Measurements from ENCODE around the gene RAB26.

Gene RAB26

DNA sequence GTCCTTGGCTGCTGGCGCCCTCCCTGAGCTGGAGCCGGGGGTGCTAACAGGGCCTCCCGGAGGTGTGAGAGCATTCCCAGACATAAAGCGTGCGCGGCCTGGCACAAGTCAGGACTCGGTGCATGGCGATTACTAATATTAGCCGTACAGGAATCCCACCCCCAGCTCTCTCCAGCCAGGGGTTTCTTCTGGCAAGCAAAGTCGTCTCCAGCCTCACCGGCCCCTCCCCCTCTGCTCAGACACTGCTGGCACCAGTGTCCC is 43.0 kb downstream of the RAB26 start:
- DNase-seq (ENCODE audit: low spot score), result no peak
- POLR2A ChIA-PET (ENCODE audit: low non-redundant PET), result no interaction called here
- TF ChIP-seq, protein P1, sequence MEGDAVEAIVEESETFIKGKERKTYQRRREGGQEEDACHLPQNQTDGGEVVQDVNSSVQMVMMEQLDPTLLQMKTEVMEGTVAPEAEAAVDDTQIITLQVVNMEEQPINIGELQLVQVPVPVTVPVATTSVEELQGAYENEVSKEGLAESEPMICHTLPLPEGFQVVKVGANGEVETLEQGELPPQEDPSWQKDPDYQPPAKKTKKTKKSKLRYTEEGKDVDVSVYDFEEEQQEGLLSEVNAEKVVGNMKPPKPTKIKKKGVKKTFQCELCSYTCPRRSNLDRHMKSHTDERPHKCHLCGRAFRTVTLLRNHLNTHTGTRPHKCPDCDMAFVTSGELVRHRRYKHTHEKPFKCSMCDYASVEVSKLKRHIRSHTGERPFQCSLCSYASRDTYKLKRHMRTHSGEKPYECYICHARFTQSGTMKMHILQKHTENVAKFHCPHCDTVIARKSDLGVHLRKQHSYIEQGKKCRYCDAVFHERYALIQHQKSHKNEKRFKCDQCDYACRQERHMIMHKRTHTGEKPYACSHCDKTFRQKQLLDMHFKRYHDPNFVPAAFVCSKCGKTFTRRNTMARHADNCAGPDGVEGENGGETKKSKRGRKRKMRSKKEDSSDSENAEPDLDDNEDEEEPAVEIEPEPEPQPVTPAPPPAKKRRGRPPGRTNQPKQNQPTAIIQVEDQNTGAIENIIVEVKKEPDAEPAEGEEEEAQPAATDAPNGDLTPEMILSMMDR (conservative IDR thresholded peaks at IDR 0.05; ENCODE audit: low read depth), result no peak
- CTCF ChIA-PET, result no interaction called here
- H3K27ac ChIP-seq, result peak overlapping the region; percentile 14; the same call in 1 of the 2 replicates

DNA sequence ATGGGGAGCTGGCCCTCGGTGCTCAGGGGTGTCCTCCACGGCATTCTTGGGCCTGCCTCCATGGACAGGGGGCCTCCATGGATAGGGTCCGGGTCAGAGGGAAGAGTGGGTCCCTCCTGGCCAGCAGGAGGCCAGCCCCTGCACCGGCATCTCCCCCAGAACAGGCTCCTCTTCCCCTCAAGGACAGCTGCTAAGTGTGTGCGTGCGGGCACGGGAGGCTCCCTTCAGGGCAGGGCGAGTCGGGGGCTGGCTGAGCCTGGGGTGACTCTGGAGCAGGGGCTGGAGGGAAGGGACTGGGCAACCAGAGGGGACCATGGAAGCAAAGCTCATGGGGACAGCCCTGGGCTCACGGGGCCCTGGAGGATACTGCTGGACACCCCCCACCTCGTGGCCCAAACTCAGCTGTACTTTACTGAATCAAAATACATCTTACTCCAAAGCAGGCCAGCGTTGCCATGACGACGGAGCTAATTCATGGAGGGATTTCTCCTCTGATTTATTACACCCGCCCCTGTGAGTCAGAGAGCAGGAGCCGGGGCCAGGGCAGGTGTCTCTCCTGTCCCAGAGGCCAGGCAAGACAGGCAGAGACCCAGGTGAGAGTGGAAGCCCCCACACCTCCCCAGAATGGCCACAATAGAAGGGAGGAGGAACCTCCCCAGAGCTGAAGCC is 45.9 kb downstream of the RAB26 start:
- TF ChIP-seq, protein P1 (conservative IDR thresholded peaks at IDR 0.05; ENCODE audit: low read depth), result no peak
- POLR2A ChIA-PET (ENCODE audit: low non-redundant PET), result interaction anchor here (1.0 to 1.5 kb wide), 3 partner anchors 31 to 57 kb away, joined by 3 to 9 read pairs (median 4); partner anchors contain the start of gene ECI1
- DNase-seq (ENCODE audit: low spot score), result peak; percentile 74
- H3K27ac ChIP-seq, result no peak overlapping the region; the same call in 1 of the 2 replicates
- CTCF ChIA-PET, result interaction anchor here (0.6 to 2.5 kb wide), 18 partner anchors 9 to 324 kb away, joined by 3 to 10 read pairs (median 3); partner anchors contain the start of genes ECI1, MLST8 and TEDC2

DNA sequence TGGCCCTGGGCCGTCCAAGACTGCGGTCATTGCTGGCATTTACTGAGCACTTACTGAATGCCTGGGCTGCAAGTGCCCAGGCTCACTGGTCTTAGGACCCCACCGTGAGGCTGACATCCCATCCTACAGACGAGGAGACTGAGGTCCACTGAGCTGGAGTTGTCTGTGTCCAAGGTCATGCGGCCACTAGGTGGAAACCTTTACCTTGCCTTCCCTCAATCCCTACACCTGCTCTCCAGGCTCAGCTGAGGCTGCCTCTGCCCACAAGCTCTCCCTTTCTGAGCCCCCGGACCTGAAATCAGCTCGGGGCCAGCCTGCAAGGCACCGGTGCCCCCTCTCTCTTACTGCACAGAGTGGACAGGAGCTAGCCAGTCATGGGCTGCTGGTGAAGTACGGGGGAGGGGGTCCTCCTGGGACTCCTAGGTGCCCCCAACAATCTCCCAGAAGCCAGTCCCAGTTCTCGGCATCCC is 46.5 kb downstream of the RAB26 start:
- no peak overlapping the region; the same call in 1 of the 2 replicates for H3K27ac ChIP-seq
- ChIA-PET POLR2A (ENCODE audit: low non-redundant PET) (interaction anchor here (1.0 to 1.5 kb wide), 3 partner anchors 31 to 56 kb away, joined by 3 to 9 read pairs (median 4); partner anchors contain the start of gene ECI1), CTCF (interaction anchor here (0.6 to 2.5 kb wide), 20 partner anchors 9 to 307 kb away, joined by 3 to 10 read pairs (median 4); partner anchors contain the start of genes MLST8 and TEDC2)
- peak; percentile 55 for DNase-seq (ENCODE audit: low spot score)
- TF ChIP-seq, protein P1 (conservative IDR thresholded peaks at IDR 0.05; ENCODE audit: low read depth), result peak; percentile 57

DNA sequence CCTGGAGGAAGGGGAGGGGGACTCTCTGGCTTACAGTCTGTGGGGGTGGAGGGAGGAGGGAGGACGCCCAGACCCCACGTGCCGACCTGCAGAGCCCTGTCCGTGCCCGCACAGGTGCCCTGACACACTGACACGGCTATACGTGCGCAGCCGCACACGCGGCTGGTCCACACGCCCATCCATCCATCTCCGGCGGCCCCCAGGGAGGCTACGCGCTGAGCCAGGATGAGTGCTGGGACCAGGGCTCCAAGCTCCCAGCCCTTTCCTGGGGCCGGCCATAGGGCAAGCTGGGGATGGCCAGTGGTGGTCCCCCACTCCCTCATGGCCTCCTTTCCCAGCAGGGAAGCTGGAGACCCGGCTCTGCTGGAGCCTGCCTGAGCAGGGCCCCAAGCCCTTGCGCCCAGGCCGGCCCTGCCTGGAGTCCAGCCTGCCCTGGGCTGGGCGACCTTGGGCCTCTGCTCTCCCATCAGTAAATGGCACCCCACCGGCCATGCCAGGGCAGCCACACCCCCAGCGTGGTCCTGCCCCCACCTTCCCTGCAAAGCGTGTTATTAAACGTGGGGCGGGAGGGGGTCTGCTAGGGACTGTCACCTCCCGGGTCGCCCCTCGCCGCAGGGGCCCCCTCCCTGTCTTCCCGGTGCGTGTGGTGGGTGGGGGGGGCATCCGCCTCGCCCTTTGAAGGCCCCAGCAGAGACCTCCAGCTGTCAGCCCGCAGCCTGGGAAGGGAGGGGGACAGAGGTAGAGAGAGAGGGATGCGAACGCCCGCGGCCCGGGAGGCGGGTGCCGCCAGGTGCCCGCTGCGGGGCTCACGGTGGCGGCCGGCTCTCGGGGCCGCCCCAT is 47.1 kb downstream of the RAB26 start:
- H3K27ac ChIP-seq, result no peak overlapping the region
- POLR2A ChIA-PET (ENCODE audit: low non-redundant PET), result interaction anchor here (1.1 to 1.5 kb wide), 2 partner anchors 43 to 55 kb away, joined by 3 to 9 read pairs; partner anchors contain the start of gene ECI1
- CTCF ChIA-PET, result interaction anchor here (0.6 to 2.5 kb wide), 15 partner anchors 8 to 437 kb away, joined by 3 to 10 read pairs (median 4); partner anchors contain the start of genes MLST8 and TEDC2
- DNase-seq (ENCODE audit: low spot score), result no peak
- TF ChIP-seq, protein P1 (conservative IDR thresholded peaks at IDR 0.05; ENCODE audit: low read depth), result no peak

DNA sequence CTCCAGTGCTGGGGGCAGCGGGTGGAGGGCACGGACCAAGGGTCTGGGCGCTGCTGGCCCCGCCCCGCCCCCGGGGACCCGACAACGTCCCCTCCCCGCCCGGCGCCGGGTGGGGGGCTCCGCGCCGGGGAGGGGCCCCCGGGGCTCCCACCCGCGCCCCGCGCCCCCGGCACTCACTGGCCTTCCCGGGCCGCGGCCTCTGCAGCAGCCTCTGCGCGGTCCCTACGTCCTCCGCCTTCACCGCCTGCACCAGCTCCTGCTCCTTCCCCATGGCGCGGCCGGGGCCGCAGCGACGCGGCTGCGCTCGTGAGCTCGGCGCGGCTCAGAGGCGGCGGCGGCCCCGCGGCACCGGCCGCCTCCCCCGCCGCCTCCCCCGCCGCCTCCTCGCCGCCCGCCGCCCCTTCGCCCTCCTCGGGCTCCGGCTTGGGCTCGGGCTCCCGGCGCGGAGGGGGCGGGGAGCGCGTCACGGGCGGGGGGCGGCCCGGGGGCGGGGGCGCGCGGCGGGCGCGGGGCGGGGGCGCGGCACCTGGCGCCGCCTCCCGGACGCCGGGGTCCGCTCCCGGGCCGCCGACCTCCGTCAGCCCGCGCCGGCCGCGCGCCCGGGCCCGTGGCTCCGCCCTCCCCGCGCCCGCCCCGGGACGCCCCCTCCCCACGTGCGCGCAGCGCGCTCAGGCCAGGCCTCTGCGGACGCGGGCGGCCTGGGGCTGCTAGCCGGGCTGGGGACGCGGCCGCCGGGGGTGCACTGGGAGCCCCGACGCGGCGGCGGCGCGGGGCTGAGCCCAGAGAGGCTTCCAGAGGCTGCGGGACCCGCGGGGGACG is 47.9 kb downstream of the RAB26 start, which contains the start of gene CASKIN1:
Gene CASKIN1 (minus strand): TSS at position 444 of the 819 bp plus-strand sequence. CDS start 173 bp downstream, at position 271.
- ChIA-PET POLR2A (ENCODE audit: low non-redundant PET) (no interaction called here), CTCF (interaction anchor here (0.7 to 2.5 kb wide), 3 partner anchors 305 to 438 kb away, joined by 3 to 10 read pairs (median 3); no protein-coding TSS in a partner anchor)
- DNase-seq (ENCODE audit: low spot score), result no peak
- H3K27ac ChIP-seq, result no peak within 1 kb of the TSS
- TF ChIP-seq, protein P1 (conservative IDR thresholded peaks at IDR 0.05; ENCODE audit: low read depth), result no peak
